ENCODE results near the gene SF3A2. TPM values are rescaled to one million over a fixed set of nuclear protein-coding genes. Genes with fewer than 3 reads are reported as not detected.

The SF3A2 gene
- total RNA-seq, 4 donors from 2014 or later: 21.4 to 84.0 (median 51.8) TPM

DNA sequence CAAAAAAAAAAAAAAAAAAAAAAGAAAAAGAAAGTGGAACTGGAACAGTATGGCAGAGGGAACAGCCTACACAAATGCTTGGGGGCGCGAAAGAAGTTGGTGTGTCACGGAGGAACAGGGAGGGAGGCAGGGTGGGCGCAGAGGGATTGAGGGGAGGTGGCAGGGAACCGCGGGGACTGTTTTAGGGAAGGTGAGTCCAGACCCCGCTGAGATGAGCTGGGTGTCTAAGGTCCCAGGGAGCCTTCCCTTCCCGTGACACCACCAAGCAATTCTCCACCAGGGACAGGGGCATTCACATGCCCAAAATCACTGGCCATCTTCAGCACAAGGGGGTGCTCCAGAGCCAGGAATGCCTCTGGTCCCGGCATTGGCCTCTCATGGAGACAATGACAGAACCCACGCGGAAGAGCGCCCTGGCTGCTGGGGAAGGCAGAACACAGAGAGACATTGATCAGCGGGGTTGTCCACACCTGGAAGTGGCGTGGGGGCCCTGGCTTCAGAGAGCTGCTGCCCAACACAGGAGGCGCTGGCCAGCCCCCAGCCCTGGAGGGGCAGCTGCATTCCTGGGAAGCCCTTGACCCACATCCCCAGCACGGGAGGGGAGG, 38.4 kb downstream of the SF3A2 start:
- Histone ChIP-seq H3K4me1 (peaks cover 0 to 64% (median 42%) of the 10 kb centered on the region in 4 donors), H3K9me3 (no peaks in the 10 kb centered on the region), H3K27me3 (no peaks in the 10 kb centered on the region), H3K27ac (peak overlapping the region in 3 of 4 donors; percentile 17 to 55 (median 26)), H3K36me3 (peaks cover 0 to 34% (median 16%) of the 10 kb centered on the region in 3 donors), H3K4me3 (no peak overlapping the region)
- 46 to 48% methylated on average over 16 of the region's 16 CpGs for WGBS, 2 donors
- TF ChIP-seq, protein P1, sequence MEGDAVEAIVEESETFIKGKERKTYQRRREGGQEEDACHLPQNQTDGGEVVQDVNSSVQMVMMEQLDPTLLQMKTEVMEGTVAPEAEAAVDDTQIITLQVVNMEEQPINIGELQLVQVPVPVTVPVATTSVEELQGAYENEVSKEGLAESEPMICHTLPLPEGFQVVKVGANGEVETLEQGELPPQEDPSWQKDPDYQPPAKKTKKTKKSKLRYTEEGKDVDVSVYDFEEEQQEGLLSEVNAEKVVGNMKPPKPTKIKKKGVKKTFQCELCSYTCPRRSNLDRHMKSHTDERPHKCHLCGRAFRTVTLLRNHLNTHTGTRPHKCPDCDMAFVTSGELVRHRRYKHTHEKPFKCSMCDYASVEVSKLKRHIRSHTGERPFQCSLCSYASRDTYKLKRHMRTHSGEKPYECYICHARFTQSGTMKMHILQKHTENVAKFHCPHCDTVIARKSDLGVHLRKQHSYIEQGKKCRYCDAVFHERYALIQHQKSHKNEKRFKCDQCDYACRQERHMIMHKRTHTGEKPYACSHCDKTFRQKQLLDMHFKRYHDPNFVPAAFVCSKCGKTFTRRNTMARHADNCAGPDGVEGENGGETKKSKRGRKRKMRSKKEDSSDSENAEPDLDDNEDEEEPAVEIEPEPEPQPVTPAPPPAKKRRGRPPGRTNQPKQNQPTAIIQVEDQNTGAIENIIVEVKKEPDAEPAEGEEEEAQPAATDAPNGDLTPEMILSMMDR (IDR thresholded peaks at IDR 0.05): peak; percentile 40 to 75 (median 59)
- TF ChIP-seq EP300 (IDR thresholded peaks at IDR 0.05): peak in 1 of 2 donors; percentile 8
- TF ChIP-seq POLR2A (IDR thresholded peaks at IDR 0.05): no peak
- DNase-seq (ENCODE audit: low spot score in 2 of 2): peak in 1 of 2 donors; percentile 61

DNA sequence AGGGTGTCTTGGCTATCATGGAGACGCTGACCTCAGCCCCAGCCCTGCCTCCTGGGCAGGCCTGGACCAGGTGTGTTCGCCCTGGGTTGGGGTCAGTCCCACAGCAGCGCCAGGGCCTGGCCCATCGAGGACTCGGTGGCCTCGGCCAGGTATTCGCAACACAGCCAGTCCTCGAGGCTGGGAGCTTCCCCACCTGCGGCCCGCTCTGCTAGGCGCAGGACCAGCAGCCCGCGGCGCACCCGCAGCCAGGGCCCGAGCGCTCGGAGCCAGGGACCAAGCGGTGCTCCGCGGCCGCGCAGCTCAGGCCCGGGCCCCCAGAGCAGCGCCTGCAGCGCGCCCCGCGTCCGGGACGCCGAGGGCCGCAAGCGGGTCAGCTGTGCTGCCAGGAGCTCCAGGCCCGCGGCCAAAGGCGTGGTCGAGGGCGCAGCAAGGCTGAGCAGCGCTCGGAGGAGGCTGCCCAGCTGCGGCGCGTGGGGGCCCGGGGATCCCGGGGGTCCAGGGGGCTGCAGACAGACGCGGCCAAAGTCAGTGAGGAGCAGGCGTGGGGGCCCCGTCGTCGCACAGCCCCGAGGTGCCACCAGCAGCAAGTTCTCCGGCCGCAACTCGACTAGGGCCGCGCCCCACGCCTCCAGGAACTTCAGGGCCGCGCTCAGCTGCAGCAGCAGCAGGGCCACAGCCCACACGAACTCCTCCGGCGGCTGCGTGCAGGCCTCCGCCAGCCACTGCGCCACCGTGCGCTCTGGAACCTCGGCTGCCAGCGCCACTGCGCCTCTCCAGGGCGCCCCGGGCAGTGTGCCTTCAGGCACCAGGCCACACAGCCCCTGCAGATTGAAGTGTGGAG, 39.2 kb downstream of the SF3A2 start:
- Histone ChIP-seq H3K36me3 (peaks cover 0 to 34% (median 16%) of the 10 kb centered on the region in 3 donors), H3K27me3 (no peaks in the 10 kb centered on the region), H3K4me3 (peak overlapping the region in 1 of 4 donors; percentile 5), H3K4me1 (peaks cover 0 to 70% (median 42%) of the 10 kb centered on the region in 4 donors), H3K9me3 (no peaks in the 10 kb centered on the region), H3K27ac (peak overlapping the region in 3 of 4 donors; percentile 17 to 55 (median 26))
- no peak for DNase-seq (ENCODE audit: low spot score in 2 of 2)
- TF ChIP-seq, protein P1 (IDR thresholded peaks at IDR 0.05): no peak
- TF ChIP-seq POLR2A (IDR thresholded peaks at IDR 0.05): no peak
- no peak for TF ChIP-seq EP300 (IDR thresholded peaks at IDR 0.05)
- WGBS, 2 donors: 20 to 58% methylated on average over 8 to 18 of the region's 74 CpGs

DNA sequence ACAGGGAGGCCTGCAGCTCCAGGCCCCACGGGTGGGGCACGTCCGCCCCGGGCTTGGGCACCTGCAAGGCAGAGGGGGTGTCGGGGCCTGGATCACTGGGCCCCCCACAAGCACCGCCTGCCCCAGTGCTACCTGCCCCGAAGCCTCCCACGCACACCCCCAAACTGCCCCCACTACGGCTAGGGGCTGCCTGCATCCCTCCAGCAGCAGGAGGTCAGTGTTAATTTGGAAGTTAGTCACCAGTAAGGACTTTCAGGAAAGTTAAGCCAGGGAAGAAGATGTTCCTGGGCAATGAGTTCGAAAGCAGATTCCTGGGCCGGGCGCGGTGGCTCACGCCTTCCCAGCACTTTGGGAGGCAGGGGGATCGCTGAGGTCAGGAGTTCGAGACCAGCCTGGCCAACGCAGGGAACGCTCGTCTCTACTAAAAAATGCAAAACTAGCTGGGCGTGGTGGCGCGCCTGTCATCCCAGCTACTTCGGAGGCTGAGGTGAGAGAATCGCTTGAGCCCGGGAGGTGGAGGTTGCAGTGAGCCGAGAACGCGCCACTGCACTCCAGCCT, 39.9 kb downstream of the SF3A2 start:
- H3K9me3 ChIP-seq: no peaks in the 10 kb centered on the region
- H3K4me1 ChIP-seq: peaks cover 0 to 67% (median 38%) of the 10 kb centered on the region in 4 donors
- peak overlapping the region in 2 of 4 donors; percentile 17 to 55 for H3K27ac ChIP-seq
- H3K27me3 ChIP-seq: no peaks in the 10 kb centered on the region
- peaks cover 0 to 34% (median 14%) of the 10 kb centered on the region in 3 donors for H3K36me3 ChIP-seq
- no peak overlapping the region for H3K4me3 ChIP-seq
- 84 to 90% methylated on average over 25 to 28 of the region's 28 CpGs for WGBS, 2 donors
- DNase-seq (ENCODE audit: low spot score in 2 of 2): no peak
- TF ChIP-seq, protein P1 (IDR thresholded peaks at IDR 0.05): no peak
- TF ChIP-seq POLR2A (IDR thresholded peaks at IDR 0.05) (no peak), EP300 (IDR thresholded peaks at IDR 0.05) (no peak)

DNA sequence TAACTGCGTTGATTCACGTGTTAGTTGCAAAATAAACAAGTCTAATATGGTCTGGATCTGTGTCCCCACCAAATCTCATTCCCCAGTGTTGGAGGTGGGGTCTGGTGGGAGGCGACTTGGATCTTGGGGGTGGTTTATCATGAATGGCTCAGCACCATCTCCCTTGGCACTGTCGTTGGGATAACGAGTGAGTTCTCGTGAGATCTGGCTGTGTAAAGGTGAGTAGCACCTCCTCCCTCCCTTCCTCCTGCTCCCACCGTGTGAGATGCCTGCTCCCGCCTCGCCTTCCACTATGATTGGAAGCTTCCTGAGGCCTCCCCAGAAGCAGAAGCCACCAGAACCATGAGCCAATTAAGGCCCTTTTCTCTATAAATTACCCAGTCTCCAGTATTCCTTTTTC, 40.5 kb downstream of the SF3A2 start:
- DNase-seq (ENCODE audit: low spot score in 2 of 2): no peak
- 79 to 81% methylated on average over 9 of the region's 9 CpGs for WGBS, 2 donors

More for the DNA sequence above, 40.5 kb downstream of the SF3A2 start:
- H3K36me3 ChIP-seq: peaks cover 0 to 29% (median 8%) of the 10 kb centered on the region in 3 donors
- no peak overlapping the region for H3K27ac ChIP-seq
- no peaks in the 10 kb centered on the region for H3K27me3 ChIP-seq
- H3K4me1 ChIP-seq: peaks cover 0 to 67% (median 38%) of the 10 kb centered on the region in 4 donors
- TF ChIP-seq EP300 (IDR thresholded peaks at IDR 0.05): no peak
- no peak for TF ChIP-seq POLR2A (IDR thresholded peaks at IDR 0.05)
- TF ChIP-seq, protein P1 (IDR thresholded peaks at IDR 0.05): no peak
- no peaks in the 10 kb centered on the region for H3K9me3 ChIP-seq
- H3K4me3 ChIP-seq: no peak overlapping the region
